ENCODE results near the gene MYO1G. TPM values are rescaled to one million over a fixed set of nuclear protein-coding genes. Genes with fewer than 3 reads are reported as not detected.

The MYO1G gene
- total RNA-seq, 1 donor from 2014 or later, result 0.26 TPM

- no peak overlapping the region for H3K4me3 ChIP-seq (ENCODE audit: low read depth, low read length)
- TF ChIP-seq CTCF (IDR thresholded peaks at IDR 0.05; ENCODE audit: insufficient read depth, low read length, severe bottlenecking), result no peak
- FAIRE-seq (no peak), DNase-seq (ENCODE audit: low read depth) (no peak)
- H3K36me3 ChIP-seq (ENCODE audit: control insufficient read depth, insufficient read depth, low read length), result peaks cover 3% of the 10 kb centered on the region
- H3K27me3 ChIP-seq (ENCODE audit: control insufficient read depth, insufficient read depth, low read length), result no peaks in the 10 kb centered on the region
These were observed 34.7 kb upstream of the MYO1G start for GRCh38 chr7:45013465-45013967.

DNA sequence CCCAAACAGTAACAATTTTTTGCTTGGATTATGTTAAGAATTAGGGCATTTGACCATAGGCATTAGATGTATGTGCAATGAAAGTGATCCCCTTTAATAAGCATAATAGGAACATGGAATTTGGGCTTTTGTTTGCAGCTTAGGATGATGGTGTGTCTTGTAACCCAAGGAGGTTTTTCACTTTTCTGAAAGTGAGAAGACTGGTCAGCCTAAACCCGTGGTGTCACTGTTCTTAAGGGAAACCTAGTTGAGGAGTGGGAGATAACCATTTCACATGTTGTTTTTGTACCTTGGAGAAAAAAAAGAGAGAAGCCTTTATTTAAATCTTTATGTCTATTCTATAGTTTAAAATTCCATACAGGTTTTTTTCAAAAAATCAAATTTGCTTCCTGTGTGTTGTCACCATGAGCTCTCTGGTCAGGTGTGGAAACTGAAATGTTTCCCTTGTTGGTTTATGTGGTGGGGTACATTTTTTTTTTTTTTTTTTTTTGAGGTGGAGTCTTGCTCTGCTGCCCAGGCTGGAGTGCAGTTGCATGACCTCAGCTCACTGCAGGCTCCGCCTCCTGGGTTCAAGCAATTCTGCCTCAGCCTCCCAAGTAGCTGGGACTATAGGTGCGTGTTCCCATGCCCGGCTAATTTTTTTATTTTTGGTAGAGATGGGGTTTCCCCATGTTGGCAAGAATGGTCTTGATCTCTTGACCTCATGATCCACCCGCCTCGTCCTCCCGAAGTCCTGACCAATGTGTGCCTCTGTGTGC, 28.9 kb upstream of the MYO1G start:
- no peak overlapping the region for H3K4me3 ChIP-seq (ENCODE audit: low read depth, low read length)
- no peak for FAIRE-seq
- no peak for DNase-seq (ENCODE audit: low read depth)
- peaks cover 4% of the 10 kb centered on the region for H3K36me3 ChIP-seq (ENCODE audit: control insufficient read depth, insufficient read depth, low read length)
- TF ChIP-seq CTCF (IDR thresholded peaks at IDR 0.05; ENCODE audit: insufficient read depth, low read length, severe bottlenecking), result no peak
- H3K27me3 ChIP-seq (ENCODE audit: control insufficient read depth, insufficient read depth, low read length), result no peaks in the 10 kb centered on the region

GRCh38 chr7:45007106-45007505, 28.3 kb upstream of the MYO1G start:
- no peak for DNase-seq (ENCODE audit: low read depth)
- no peak for TF ChIP-seq CTCF (IDR thresholded peaks at IDR 0.05; ENCODE audit: insufficient read depth, low read length, severe bottlenecking)
- Histone ChIP-seq H3K4me3 (ENCODE audit: low read depth, low read length) (no peak overlapping the region), H3K27me3 (ENCODE audit: control insufficient read depth, insufficient read depth, low read length) (no peaks in the 10 kb centered on the region), H3K36me3 (ENCODE audit: control insufficient read depth, insufficient read depth, low read length) (peaks cover 2% of the 10 kb centered on the region)
- FAIRE-seq, result no peak

- H3K4me3 ChIP-seq (ENCODE audit: low read depth, low read length), result no peak overlapping the region
- no peak for TF ChIP-seq CTCF (IDR thresholded peaks at IDR 0.05; ENCODE audit: insufficient read depth, low read length, severe bottlenecking)
- peaks cover 2% of the 10 kb centered on the region for H3K36me3 ChIP-seq (ENCODE audit: control insufficient read depth, insufficient read depth, low read length)
- FAIRE-seq (no peak), DNase-seq (ENCODE audit: low read depth) (no peak)
- H3K27me3 ChIP-seq (ENCODE audit: control insufficient read depth, insufficient read depth, low read length), result no peaks in the 10 kb centered on the region
These were observed 25.0 kb upstream of the MYO1G start for GRCh38 chr7:45003789-45004188.

GRCh38 chr7:45001826-45002225, 23.0 kb upstream of the MYO1G start:
- DNase-seq (ENCODE audit: low read depth) (peak; percentile 69), FAIRE-seq (no peak)
- Histone ChIP-seq H3K27me3 (ENCODE audit: control insufficient read depth, insufficient read depth, low read length) (no peaks in the 10 kb centered on the region), H3K36me3 (ENCODE audit: control insufficient read depth, insufficient read depth, low read length) (peaks cover 2% of the 10 kb centered on the region), H3K4me3 (ENCODE audit: low read depth, low read length) (no peak overlapping the region)
- TF ChIP-seq CTCF (IDR thresholded peaks at IDR 0.05; ENCODE audit: insufficient read depth, low read length, severe bottlenecking), result no peak
